Measurements from ENCODE around the gene GLUD1. TPM values are rescaled to one million over a fixed set of nuclear protein-coding genes. Genes with fewer than 3 reads are reported as not detected.

GLUD1 gene
- total and polyA plus RNA-seq, 2 experiments from 2014 or later: 178 to 698 TPM

- Histone ChIP-seq H3K36me3 (replicated peaks; ENCODE audit: insufficient read depth, low read depth) (no peaks in the 10 kb centered on the region), H4K20me1 (ENCODE audit: insufficient read depth, poor library complexity, severe bottlenecking) (peaks cover 38% of the 10 kb centered on the region), H3K79me2 (peaks cover 87% of the 10 kb centered on the region), H3K27ac (peak overlapping the region; percentile 97), H3K9me3 (ENCODE audit: low read depth) (no peaks in the 10 kb centered on the region), H3K27me3 (no peaks in the 10 kb centered on the region), H3K4me3 (peak overlapping the region; percentile 57), H3K4me2 (peak overlapping the region; percentile 84), H3K9me2 (replicated peaks; ENCODE audit: insufficient read depth) (no peaks in the 10 kb centered on the region), H3K4me1 (ENCODE audit: insufficient read depth) (peaks cover 36% of the 10 kb centered on the region), H2AFZ (no peak overlapping the region)
- TF ChIP-seq EZH2phosphoT487 (IDR thresholded peaks at IDR 0.05; ENCODE audit: low read depth, severe bottlenecking, unreplicated experiment): no peak
- TF ChIP-seq CTCF (IDR thresholded peaks at IDR 0.05; ENCODE audit: poor library complexity): no peak
- TF ChIP-seq EZH2 (IDR thresholded peaks at IDR 0.05; ENCODE audit: borderline replicate concordance): no peak
- peak; percentile 74 for DNase-seq (ENCODE audit: low spot score)
- 2% methylated on average over 9 of the region's 9 CpGs for WGBS (ENCODE audit: low lambda C conversion rate, missing lambda C conversion rate)
Observed at GRCh38 chr10:87092861-87093631, 1.6 kb downstream of the GLUD1 start.

GRCh38 chr10:87092376-87092860, 2.2 kb downstream of the GLUD1 start:
- peaks cover 87% of the 10 kb centered on the region for H3K79me2 ChIP-seq
- peak; percentile 15 for DNase-seq (ENCODE audit: low spot score)
- H3K4me3 ChIP-seq: peak overlapping the region; percentile 57
- no peaks in the 10 kb centered on the region for H3K9me2 ChIP-seq (replicated peaks; ENCODE audit: insufficient read depth)
- H3K27me3 ChIP-seq: no peaks in the 10 kb centered on the region
- H3K4me2 ChIP-seq: peak overlapping the region; percentile 84
- no peaks in the 10 kb centered on the region for H3K36me3 ChIP-seq (replicated peaks; ENCODE audit: insufficient read depth, low read depth)
- H4K20me1 ChIP-seq (ENCODE audit: insufficient read depth, poor library complexity, severe bottlenecking): peaks cover 42% of the 10 kb centered on the region
- no peaks in the 10 kb centered on the region for H3K9me3 ChIP-seq (ENCODE audit: low read depth)
- H2AFZ ChIP-seq: no peak overlapping the region
- H3K4me1 ChIP-seq (ENCODE audit: insufficient read depth): peaks cover 36% of the 10 kb centered on the region
- H3K27ac ChIP-seq: peak overlapping the region; percentile 97
- 11% methylated on average over 7 of the region's 7 CpGs for WGBS (ENCODE audit: low lambda C conversion rate, missing lambda C conversion rate)
- no peak for TF ChIP-seq CTCF (IDR thresholded peaks at IDR 0.05; ENCODE audit: poor library complexity)
- no peak for TF ChIP-seq EZH2phosphoT487 (IDR thresholded peaks at IDR 0.05; ENCODE audit: low read depth, severe bottlenecking, unreplicated experiment)
- no peak for TF ChIP-seq EZH2 (IDR thresholded peaks at IDR 0.05; ENCODE audit: borderline replicate concordance)

- Histone ChIP-seq H4K20me1 (ENCODE audit: insufficient read depth, poor library complexity, severe bottlenecking) (peaks cover 48% of the 10 kb centered on the region), H3K9me2 (replicated peaks; ENCODE audit: insufficient read depth) (no peaks in the 10 kb centered on the region), H3K9me3 (ENCODE audit: low read depth) (no peaks in the 10 kb centered on the region), H3K4me2 (peak overlapping the region; percentile 84), H3K27me3 (no peaks in the 10 kb centered on the region), H3K79me2 (peaks cover 87% of the 10 kb centered on the region), H3K4me3 (no peak overlapping the region), H3K27ac (no peak overlapping the region), H3K4me1 (ENCODE audit: insufficient read depth) (peaks cover 28% of the 10 kb centered on the region), H2AFZ (no peak overlapping the region), H3K36me3 (replicated peaks; ENCODE audit: insufficient read depth, low read depth) (no peaks in the 10 kb centered on the region)
- WGBS (ENCODE audit: low lambda C conversion rate, missing lambda C conversion rate): 76% methylated on average over 4 of the region's 4 CpGs
- DNase-seq (ENCODE audit: low spot score): no peak
- TF ChIP-seq EZH2phosphoT487 (IDR thresholded peaks at IDR 0.05; ENCODE audit: low read depth, severe bottlenecking, unreplicated experiment) (no peak), EZH2 (IDR thresholded peaks at IDR 0.05; ENCODE audit: borderline replicate concordance) (no peak), CTCF (IDR thresholded peaks at IDR 0.05; ENCODE audit: poor library complexity) (no peak)
Observed at GRCh38 chr10:87090779-87091178, 3.9 kb downstream of the GLUD1 start.
